ENCODE measurements around the gene SCCPDH. TPM values are rescaled to one million over a fixed set of nuclear protein-coding genes. Genes with fewer than 3 reads are reported as not detected.
A peak's percentile ranks its signal among the peaks of the same experiment; 100 is the strongest.

Gene SCCPDH
- total RNA-seq, 3 donors from 2014 or later, result 11.3 to 30.8 (median 23.7) TPM

- no peak for DNase-seq (ENCODE audit: low spot score in 2 of 2)
- H3K4me3 ChIP-seq, result peak overlapping the region; percentile 29 to 61 (median 41)
- H3K27me3 ChIP-seq, result peaks cover 0 to 9% of the 10 kb centered on the region in 2 donors
- H3K9me3 ChIP-seq, result no peaks in the 10 kb centered on the region
- H3K4me1 ChIP-seq, result no peaks in the 10 kb centered on the region
- H3K27ac ChIP-seq, result no peak overlapping the region
- intact Hi-C loops (cut with DNase I; ENCODE audit: low total_unique reads), result no loop called here
- H3K36me3 ChIP-seq, result no peaks in the 10 kb centered on the region
- no peak for TF ChIP-seq CTCF (IDR thresholded peaks at IDR 0.05)
- no peak for TF ChIP-seq POLR2AphosphoS5 (IDR thresholded peaks at IDR 0.05)
Measured at GRCh38 chr1:246788895-246789338, 64.7 kb downstream of the SCCPDH start.

- no peak for DNase-seq (ENCODE audit: low spot score in 2 of 2)
- TF ChIP-seq POLR2A (IDR thresholded peaks at IDR 0.05) (no peak), POLR2AphosphoS5 (IDR thresholded peaks at IDR 0.05) (no peak), CTCF (IDR thresholded peaks at IDR 0.05) (no peak)
- no peaks in the 10 kb centered on the region for H3K36me3 ChIP-seq
- intact Hi-C loops (cut with DNase I; ENCODE audit: low total_unique reads), result no loop called here
- no peak overlapping the region for H3K27ac ChIP-seq
- H3K4me1 ChIP-seq, result no peaks in the 10 kb centered on the region
- peak overlapping the region in 1 of 3 donors; percentile 61 for H3K4me3 ChIP-seq
- no peaks in the 10 kb centered on the region for H3K9me3 ChIP-seq
- peaks cover 0 to 9% of the 10 kb centered on the region in 2 donors for H3K27me3 ChIP-seq
Measured at GRCh38 chr1:246789454-246790339, 65.5 kb downstream of the SCCPDH start.

- Histone ChIP-seq H3K27ac (no peak overlapping the region), H3K9me3 (no peaks in the 10 kb centered on the region), H3K4me1 (no peaks in the 10 kb centered on the region), H3K4me3 (no peak overlapping the region), H3K36me3 (no peaks in the 10 kb centered on the region), H3K27me3 (peaks cover 0 to 9% of the 10 kb centered on the region in 2 donors)
- intact Hi-C loops (cut with DNase I; ENCODE audit: low total_unique reads), result no loop called here
- TF ChIP-seq POLR2AphosphoS5 (IDR thresholded peaks at IDR 0.05) (no peak), CTCF (IDR thresholded peaks at IDR 0.05) (no peak), POLR2A (IDR thresholded peaks at IDR 0.05) (no peak)
- no peak for DNase-seq (ENCODE audit: low spot score in 2 of 2)
Measured at GRCh38 chr1:246790364-246790763, 66.2 kb downstream of the SCCPDH start.

GRCh38 chr1:246790833-246791232 is 66.6 kb downstream of the SCCPDH start:
- Histone ChIP-seq H3K27me3 (peaks cover 0 to 9% of the 10 kb centered on the region in 2 donors), H3K4me3 (no peak overlapping the region), H3K36me3 (no peaks in the 10 kb centered on the region), H3K27ac (no peak overlapping the region), H3K9me3 (no peaks in the 10 kb centered on the region), H3K4me1 (no peaks in the 10 kb centered on the region)
- TF ChIP-seq POLR2AphosphoS5 (IDR thresholded peaks at IDR 0.05), result no peak
- TF ChIP-seq POLR2A (IDR thresholded peaks at IDR 0.05), result no peak
- TF ChIP-seq CTCF (IDR thresholded peaks at IDR 0.05), result no peak
- intact Hi-C loops (cut with DNase I; ENCODE audit: low total_unique reads), result no loop called here
- no peak for DNase-seq (ENCODE audit: low spot score in 2 of 2)

- Histone ChIP-seq H3K4me1 (no peaks in the 10 kb centered on the region), H3K27me3 (peaks cover 0 to 9% of the 10 kb centered on the region in 2 donors), H3K9me3 (no peaks in the 10 kb centered on the region), H3K36me3 (no peaks in the 10 kb centered on the region), H3K27ac (no peak overlapping the region), H3K4me3 (no peak overlapping the region)
- no peak for TF ChIP-seq POLR2AphosphoS5 (IDR thresholded peaks at IDR 0.05)
- TF ChIP-seq CTCF (IDR thresholded peaks at IDR 0.05), result no peak
- TF ChIP-seq POLR2A (IDR thresholded peaks at IDR 0.05), result no peak
- intact Hi-C loops (cut with DNase I; ENCODE audit: low total_unique reads), result no loop called here
- no peak for DNase-seq (ENCODE audit: low spot score in 2 of 2)
Measured at GRCh38 chr1:246791303-246791918, 67.2 kb downstream of the SCCPDH start.
